GM12891 (cell line): ENCODE data around the gene IQSEC2.

Experiments
- DNase-seq: peaks from one replicate; pipeline ENCODE4 v3.0.0; 2011; ENCODE audit warnings: low spot score; ENCODE audit not compliant: insufficient read length
- FAIRE-seq: peaks from 2 replicates; lab custom pipeline; 2011; peaks lifted over from hg19 to GRCh38; lab: Jason Lieb, UNC
- PAX5 ChIP-seq: IDR thresholded peaks from 2 replicates; pipeline ENCODE4 v1.6.1; 2011; ENCODE audit warnings: low read length, moderate library complexity, mild to moderate bottlenecking; ENCODE audit not compliant: insufficient read depth, severe bottlenecking
- POLR2A ChIP-seq: IDR thresholded peaks from 2 replicates; pipeline ENCODE4 v1.6.1; 2011; ENCODE audit warnings: low read depth, low read length, control low read depth
- POLR2AphosphoS5 ChIP-seq: IDR thresholded peaks from 2 replicates; pipeline ENCODE4 v1.6.1; 2011; ENCODE audit warnings: low read depth, low read length, control low read depth
- POU2F2 ChIP-seq: IDR thresholded peaks from 2 replicates; pipeline ENCODE4 v1.6.1; 2011; ENCODE audit warnings: low read depth, mild to moderate bottlenecking, control low read depth, low read length, moderate library complexity
- SPI1 ChIP-seq: IDR thresholded peaks from 2 replicates; pipeline ENCODE4 v1.6.1; 2011; ENCODE audit warnings: low read depth, low read length, control low read depth
- TAF1 ChIP-seq: IDR thresholded peaks from 2 replicates; pipeline ENCODE4 v1.6.1; 2011; ENCODE audit warnings: low read depth, low read length, control low read depth

IQSEC2 gene

DNA sequence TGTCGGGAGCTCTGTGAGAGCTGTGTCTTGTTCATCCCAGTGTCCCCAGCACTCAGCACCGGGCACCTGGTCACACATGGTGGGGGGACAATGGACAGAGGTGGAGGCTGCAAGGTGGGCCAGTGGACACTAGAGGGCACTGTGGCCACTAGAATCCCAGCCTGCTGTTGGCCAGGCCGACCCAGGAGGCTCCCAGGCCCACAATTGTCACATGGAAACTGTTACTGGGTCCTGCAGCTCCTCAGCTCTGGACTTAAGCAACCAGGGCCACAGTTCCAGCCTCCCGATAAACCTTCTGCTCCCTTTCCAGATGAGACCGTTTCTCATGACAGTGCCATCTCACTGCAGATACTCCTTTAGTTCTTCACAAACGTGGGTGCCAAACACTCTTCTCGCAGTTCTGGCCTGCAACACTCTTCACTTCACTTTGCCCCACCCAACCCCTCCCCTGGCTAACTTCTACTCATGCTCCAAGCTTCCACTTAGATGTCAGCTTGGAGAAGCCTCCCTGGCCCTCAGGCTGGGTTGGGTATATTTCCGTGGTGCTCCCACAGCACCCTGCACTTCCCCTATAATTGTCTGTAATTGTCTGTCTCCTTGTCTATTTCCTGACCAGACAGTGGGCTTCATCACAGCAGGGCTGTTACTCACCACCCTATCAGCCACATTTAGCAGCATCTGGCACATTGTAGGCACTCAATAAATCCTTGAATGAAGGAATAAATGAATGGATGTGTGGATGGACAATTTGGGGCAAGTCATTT, 3.5 kb upstream of the IQSEC2 start:
- peak; percentile 27 for DNase-seq
- peak; percentile 50 for FAIRE-seq
- TF ChIP-seq POLR2AphosphoS5: no peak
- no peak for TF ChIP-seq SPI1
- TF ChIP-seq PAX5: no peak
- no peak for TF ChIP-seq POLR2A
- no peak for TF ChIP-seq POU2F2
- TF ChIP-seq TAF1: no peak

DNA sequence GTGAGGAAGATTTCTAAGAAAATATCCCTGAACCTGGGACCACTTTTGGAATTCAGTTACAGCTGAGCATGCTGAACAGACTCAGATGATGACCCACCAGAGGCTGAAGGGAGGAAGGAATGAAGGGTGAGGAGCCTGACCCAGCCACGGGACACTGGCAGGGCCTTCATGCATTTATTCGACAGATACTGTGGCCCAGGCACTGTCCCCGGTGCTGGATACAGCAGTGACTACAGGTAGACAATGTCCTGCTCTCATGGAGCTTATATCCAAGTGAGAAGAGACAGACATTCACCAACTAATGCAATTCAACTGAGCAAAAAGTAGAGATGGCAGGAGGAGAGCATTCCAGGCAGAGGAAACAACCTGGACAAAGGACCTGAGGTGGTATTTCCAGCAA, 2.2 kb upstream of the IQSEC2 start:
- TF ChIP-seq POLR2AphosphoS5: no peak
- no peak for TF ChIP-seq POLR2A
- no peak for TF ChIP-seq PAX5
- TF ChIP-seq SPI1: no peak
- no peak for TF ChIP-seq POU2F2
- TF ChIP-seq TAF1: no peak
- DNase-seq: no peak
- no peak for FAIRE-seq

DNA sequence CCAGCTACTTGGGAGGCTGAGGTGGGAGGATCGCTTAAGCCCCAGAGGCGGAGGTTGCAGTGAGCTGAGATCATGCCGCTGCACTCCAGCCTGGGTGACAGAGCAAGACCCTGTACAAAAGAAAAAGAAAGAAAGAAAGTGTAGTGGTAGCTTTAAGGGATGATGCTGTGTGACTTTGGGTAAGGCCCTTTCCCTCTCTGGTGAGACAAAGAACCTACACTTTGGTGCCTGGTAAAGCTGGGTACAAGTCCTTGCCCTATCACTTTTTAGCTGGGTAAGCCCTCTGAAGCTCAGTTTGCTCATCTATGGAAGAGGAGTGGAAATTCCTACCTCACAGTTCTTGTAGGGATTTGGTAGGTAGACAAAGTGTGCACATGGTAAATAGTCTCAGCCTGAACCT, 1.7 kb upstream of the IQSEC2 start:
- no peak for DNase-seq
- no peak for FAIRE-seq
- TF ChIP-seq SPI1 (no peak), POLR2A (no peak), TAF1 (no peak), POLR2AphosphoS5 (no peak), PAX5 (no peak), POU2F2 (no peak)

DNA sequence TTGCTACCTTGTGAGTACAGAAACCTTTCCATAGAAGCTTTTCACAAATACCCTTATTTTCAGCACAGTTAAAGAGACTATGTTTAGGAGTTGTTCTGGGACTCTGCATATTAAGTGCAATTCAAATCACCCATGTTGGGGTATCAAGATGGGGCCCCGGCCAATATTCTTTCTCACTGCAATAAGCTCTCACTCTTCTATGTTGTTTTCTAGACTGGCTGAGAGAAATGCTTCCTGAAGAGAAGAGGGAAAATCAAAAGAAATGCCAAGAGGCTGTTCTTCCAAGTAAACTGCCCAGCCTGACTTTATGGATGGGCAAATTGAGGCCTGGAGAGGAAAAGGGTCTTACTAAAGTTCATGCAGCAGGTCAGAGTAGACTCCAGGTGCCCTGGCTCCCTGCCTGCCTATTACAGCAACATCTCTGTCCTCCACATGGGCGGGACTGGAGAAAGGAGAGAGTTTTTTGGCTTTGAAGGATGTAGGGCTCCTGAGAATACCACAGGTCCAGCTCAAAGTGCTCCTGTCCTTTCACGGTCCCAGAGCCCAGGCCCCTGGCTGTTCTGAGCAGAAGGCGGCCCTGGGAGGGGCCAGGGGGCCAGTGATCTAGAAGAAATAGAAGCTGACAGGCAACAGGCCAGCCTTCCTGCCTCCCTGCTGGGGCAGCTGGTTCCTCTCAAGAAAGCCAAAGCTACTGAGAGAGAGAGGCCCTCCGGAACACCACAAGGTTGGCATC, 745 bp upstream of the IQSEC2 start:
- FAIRE-seq (no peak), DNase-seq (no peak)
- no peak for TF ChIP-seq POLR2AphosphoS5
- TF ChIP-seq PAX5: no peak
- no peak for TF ChIP-seq POU2F2
- no peak for TF ChIP-seq POLR2A
- no peak for TF ChIP-seq TAF1
- no peak for TF ChIP-seq SPI1

DNA sequence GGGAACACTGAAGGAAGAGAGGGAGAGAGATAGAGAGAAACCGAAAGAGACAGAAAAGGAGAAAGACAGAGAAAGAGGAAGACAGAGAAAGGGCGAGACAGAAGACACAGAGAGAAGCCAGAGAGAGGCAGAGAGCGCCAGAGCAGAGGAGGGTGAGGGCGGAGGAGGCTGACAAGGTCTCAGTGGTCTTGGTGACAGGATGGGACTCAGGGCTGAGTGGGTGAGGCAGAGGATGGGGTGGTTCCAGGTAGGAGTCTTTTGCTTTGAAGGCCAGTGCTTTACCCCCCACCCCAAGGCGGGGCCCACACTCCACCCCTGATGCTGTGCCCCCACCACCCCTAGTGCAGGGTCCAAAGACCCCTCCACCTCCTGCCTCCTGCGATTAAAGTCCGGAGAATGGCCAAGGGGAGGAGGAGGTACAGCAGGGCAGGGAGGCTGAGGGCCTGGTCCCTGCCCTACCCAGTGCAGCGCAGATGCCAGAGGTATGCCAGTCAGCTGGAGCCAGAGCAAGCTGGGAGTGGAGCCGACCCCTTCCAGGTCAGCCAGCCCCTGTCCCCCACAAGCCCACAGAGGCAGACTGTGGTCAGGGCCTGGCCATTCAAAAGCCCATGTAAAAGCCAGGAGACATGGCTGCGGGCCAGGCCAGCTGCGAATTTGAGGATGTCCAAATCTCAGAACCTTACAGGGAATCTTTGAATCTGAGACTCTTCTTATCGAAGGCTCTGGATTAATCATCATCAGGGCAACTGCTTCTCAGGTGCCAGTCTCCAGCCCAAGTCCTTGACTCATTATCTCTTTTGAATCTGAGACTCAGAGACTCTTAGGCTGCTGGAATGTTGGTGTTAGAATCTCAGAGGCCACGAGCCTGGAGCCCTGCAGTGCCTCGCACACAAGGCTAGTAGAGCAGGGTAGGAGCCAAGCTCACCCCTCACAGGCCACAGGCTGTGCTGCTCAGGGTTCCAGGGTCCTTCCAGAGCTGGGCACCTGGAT, 758 bp downstream of the IQSEC2 start:
- FAIRE-seq: no peak
- TF ChIP-seq TAF1 (no peak), PAX5 (no peak), POLR2AphosphoS5 (no peak), SPI1 (no peak), POLR2A (no peak), POU2F2 (no peak)
- DNase-seq: no peak

DNA sequence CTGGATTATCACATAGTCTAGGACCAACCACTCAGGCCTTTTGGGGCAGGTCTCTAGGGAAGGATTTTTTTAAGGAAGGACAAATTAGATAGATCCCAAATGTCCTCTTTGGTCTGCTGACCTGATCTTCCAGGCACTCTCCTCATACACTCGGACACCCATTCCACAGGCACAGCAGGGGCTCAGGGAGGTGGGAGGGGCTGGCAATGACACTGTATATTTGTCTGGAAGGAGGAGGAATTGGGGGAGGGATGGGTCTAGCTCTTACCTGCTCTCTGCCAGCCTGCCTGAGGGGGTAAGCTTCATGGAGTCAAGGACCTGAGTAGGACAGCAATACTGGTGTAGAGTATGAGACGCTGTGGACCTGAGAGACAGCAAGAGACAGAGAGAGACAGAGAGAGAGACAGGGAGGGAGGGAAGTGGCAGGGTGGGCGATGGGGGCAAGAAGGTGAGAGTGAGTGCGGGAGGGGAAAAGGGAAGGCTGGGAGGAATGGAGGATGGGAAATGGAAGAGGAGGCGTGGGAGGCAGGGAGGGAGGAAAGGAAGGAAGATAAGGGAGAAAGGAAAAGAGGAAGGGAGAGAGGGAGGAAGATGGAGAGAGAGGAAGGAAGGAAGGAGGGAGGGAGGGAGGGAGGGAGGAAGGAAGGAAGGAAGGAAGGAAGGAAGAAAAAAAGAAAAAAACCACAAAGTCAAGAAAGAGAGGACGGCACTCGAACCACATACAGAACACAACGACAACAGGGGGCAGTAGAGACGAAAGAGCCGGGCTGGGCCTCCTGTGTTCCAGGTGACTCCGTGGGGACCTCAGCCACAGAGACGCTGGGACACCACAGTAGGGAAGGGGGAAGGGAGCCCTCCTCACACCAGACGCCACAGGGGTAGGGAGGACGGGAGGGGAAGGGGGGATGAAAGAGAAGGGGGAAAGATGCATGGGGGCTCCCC, 1.8 kb downstream of the IQSEC2 start:
- FAIRE-seq (no peak), DNase-seq (no peak)
- TF ChIP-seq POLR2A (no peak), POLR2AphosphoS5 (no peak), POU2F2 (no peak), TAF1 (no peak), PAX5 (no peak), SPI1 (no peak)

DNA sequence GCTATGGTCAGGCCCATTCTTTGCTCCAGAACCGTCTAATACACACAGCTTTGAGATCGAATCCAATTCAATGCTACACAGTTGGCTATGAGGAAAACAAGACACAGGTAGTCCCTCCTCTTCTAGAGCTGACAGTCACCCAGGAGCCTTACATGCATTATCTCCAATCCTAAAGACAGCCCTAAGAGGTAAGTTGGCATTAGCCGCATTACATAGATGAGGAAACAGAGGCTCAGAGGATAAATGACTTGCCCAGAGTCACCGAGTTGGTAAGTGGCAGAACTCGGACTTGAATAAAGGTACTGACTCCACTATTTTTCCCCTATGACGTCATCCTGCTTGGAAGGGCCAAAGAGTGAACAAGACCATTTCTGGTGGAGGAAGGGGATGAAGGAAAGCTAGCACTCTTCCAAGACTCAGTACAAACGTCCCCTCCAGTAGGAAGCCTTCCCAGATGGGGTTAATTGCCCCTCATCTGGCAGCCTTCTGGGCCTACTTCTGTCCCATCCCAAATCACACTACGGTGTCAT, 8.5 kb downstream of the IQSEC2 start:
- no peak for FAIRE-seq
- TF ChIP-seq POLR2AphosphoS5 (no peak), POU2F2 (no peak), POLR2A (no peak), PAX5 (no peak), SPI1 (no peak), TAF1 (no peak)
- DNase-seq: no peak

DNA sequence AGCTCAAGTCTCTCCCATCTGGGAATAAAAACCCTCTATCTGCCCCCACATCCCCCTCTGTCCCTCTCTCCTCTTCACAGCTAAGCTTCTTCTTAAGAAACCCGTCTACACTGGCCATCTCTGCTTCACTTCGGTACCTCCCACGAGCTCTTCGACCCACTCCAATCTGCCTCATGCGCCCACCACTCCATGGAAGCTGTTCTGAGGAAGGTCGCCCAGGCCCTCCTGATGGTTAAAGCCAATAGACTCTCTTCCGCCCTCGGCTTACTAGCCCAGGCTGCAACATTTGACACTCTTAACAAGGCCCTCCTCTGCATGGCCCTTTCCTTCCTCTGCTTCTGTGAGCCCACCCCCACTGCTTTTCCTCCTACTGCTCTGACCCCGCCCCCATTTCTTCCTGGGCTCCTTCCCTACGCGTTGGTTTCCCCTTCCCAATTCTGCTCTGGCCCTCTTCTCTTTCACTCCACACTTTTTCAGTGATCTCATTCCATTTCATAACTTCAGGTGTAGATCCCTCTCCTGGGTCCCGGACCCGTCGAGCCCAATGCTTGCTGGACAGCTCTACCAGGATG, 11.8 kb downstream of the IQSEC2 start:
- DNase-seq: no peak
- TF ChIP-seq SPI1: no peak
- no peak for TF ChIP-seq POLR2AphosphoS5
- TF ChIP-seq PAX5: no peak
- no peak for TF ChIP-seq TAF1
- no peak for TF ChIP-seq POU2F2
- no peak for TF ChIP-seq POLR2A
- no peak for FAIRE-seq

DNA sequence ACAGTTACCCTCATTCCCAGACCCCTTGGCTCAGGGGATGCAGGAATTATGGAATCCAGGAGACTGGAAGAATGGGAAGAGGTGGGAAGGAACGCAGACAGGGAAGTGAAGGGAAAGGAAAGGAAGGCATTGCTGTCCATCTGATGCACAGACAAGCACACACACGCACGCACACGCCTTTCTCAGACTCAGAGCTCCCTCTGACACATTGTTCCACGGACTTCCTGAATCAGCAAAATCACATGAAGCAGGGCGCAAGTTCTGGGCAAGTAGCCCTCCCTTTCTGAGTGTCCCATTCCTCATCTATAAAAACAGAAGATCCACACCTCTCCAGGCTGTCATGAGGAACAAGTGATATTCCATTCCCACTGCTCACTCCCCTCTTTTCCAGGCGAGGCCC, 13.2 kb downstream of the IQSEC2 start:
- no peak for DNase-seq
- FAIRE-seq: no peak
- TF ChIP-seq PAX5 (no peak), POLR2AphosphoS5 (no peak), POLR2A (no peak), TAF1 (no peak), SPI1 (no peak), POU2F2 (no peak)
